Large intestine (tissue), 3 donors: ENCODE results near the gene KRTAP10-5. TPM values are rescaled to one million over a fixed set of nuclear protein-coding genes. Genes with fewer than 3 reads are reported as not detected.
"Not testable (repeated sequence)": the region's sequence is repeated elsewhere in the genome, so short reads cannot be mapped to it uniquely, and the experiment has no call there.

Experiments used
- DNase-seq, 2 donors: peaks; one replicate each; pipeline versions ENCODE4 v3.0.0 to v3.0.0-alpha.2; 2013
- H3K27ac ChIP-seq: one replicate; pipeline ENCODE4 v1.5.1; 2013; ENCODE audit warnings: low read length
- H3K27me3 ChIP-seq: 2 replicates; pipeline ENCODE4 v1.6.1; 2013; ENCODE audit warnings: low read length; ENCODE audit not compliant: control insufficient read depth, insufficient read depth
- H3K36me3 ChIP-seq: 2 replicates; pipeline ENCODE4 v1.6.1; 2013; ENCODE audit warnings: low read length; ENCODE audit not compliant: control insufficient read depth, insufficient read depth
- H3K4me1 ChIP-seq: one replicate; pipeline ENCODE4 v1.6.1; 2013; ENCODE audit warnings: low read length; ENCODE audit not compliant: control insufficient read depth, insufficient read depth
- H3K4me3 ChIP-seq: one replicate; pipeline ENCODE4 v1.5.1; 2013; ENCODE audit warnings: low read length
- H3K9me3 ChIP-seq: one replicate; pipeline ENCODE4 v1.6.1; 2013; ENCODE audit warnings: mild to moderate bottlenecking, low read depth, low read length, moderate library complexity; ENCODE audit not compliant: control insufficient read depth
- WGBS: methylation state at CpG from one replicate; pipeline ENCODE4 v1.1.5; 2013; ENCODE audit warnings: low lambda C conversion rate; ENCODE audit not compliant: insufficient coverage; 5-methylcytosine and 5-hydroxymethylcytosine counted together
- polyA plus RNA-seq: library from polyadenylated mRNA; unstranded; fragments of 120-200 nt; gene quantifications from one replicate; pipeline ENCODE4 v1.2.1, GENCODE V29; 2013

KRTAP10-5 gene
- polyA plus RNA-seq, 1 donor: not detected

DNA sequence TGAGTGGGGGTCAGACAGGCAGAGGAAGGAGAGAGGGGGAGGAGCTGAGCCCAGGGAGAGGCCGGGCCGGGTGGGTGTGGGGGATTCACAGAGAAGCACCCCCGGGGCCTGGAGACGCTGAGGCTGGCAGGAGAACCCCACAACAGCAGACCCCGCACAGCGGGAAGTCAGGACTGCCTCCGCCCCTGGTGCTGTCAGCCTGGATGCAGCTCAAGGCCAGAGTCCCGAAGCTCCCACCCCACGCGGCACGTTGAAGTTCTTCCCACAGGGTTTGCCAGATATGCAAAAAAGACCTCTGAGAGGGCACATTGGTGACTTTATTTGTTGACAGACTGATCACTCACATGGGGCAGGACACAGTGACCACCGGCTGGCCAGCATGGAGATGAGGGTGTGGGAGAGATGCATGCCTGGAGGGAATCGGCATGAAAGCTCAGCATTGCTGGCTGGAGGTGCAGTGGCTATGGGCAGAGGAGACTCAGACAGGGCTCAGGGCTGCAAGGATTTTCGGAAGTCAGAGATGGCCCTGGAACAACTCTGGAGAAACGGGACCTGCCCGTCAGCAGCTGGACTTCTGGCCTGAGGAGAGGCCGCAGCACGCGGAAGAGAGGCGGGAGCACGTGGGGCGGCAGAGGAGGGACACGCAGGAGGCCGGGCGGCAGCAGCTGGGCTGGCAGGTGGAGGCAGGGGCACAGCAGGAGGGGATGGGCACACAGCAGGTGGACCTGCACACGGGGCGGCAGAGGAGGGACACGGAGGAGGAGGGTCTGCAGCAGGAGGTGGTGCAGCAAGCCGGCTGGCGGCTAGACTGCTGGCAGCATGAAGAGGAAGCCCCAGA is 22.7 kb downstream of the KRTAP10-5 start:
- Histone ChIP-seq H3K27ac (no peak overlapping the region), H3K36me3 (no peaks in the 10 kb centered on the region), H3K4me1 (no peaks in the 10 kb centered on the region), H3K9me3 (no peaks in the 10 kb centered on the region), H3K4me3 (no peak overlapping the region), H3K27me3 (peaks cover 13% of the 10 kb centered on the region)
- DNase-seq: no peak
- no CpG with 5 or more reads among the region's 30 CpGs for WGBS

DNA sequence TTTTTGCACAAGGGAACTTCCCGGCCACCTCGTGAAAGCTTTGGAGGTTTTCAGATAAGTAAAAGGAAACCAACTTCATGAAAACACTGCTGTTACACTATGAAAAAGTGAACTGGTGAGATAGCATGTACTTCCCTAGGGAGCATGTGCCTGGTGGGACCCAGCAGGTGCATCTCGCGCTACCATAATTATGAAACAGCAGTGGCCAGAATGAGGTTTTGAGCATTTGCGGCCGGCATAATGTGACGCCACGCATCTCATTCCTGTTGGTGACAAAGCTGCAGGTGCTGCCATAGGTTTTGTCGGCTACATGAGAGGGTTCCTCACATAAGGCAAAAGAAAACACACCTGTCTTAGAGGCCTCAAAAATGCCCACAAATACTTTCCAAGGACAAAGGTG is 23.5 kb downstream of the KRTAP10-5 start:
- no CpG with 5 or more reads among the region's 9 CpGs for WGBS
- Histone ChIP-seq H3K9me3 (no peaks in the 10 kb centered on the region), H3K27me3 (peaks cover 14% of the 10 kb centered on the region), H3K4me1 (no peaks in the 10 kb centered on the region), H3K36me3 (no peaks in the 10 kb centered on the region), H3K4me3 (no peak overlapping the region), H3K27ac (no peak overlapping the region)
- no peak for DNase-seq

DNA sequence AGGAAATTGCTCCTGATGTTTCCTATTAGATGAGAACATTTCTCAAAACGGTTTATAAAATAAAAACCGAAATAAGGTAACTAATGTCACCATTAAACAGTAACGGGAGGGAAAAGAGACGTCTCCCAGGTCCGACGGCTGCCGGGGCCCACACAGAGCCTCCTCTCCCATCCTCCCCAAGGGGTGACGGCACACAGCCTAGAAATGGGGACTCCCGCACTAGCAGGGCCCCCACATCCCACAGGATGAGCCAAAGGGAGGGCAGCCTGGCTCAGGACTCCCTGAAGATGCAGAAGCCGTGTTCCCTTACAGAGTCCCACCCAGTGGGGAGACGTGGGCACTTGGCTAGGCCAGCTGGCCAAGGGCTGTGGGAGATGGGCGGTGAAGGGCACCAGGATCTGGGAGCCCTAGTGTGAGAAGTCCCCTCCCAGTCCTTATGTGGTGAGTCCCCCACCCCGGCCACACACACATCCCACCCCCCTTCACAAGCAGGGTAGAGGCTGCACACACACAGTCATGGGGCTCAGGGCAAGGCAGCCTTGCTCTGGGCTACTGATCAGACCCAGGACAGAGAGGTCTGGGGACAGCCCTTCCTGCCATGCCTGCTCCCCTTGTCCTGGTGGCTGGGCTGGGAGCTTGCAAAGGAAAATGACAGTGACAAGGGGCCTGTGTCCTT is 25.1 kb downstream of the KRTAP10-5 start:
- WGBS: no CpG with 5 or more reads among the region's 13 CpGs
- no peak for DNase-seq
- Histone ChIP-seq H3K4me1 (no peaks in the 10 kb centered on the region), H3K27ac (no peak overlapping the region), H3K36me3 (no peaks in the 10 kb centered on the region), H3K9me3 (no peaks in the 10 kb centered on the region), H3K27me3 (peaks cover 14% of the 10 kb centered on the region), H3K4me3 (no peak overlapping the region)

DNA sequence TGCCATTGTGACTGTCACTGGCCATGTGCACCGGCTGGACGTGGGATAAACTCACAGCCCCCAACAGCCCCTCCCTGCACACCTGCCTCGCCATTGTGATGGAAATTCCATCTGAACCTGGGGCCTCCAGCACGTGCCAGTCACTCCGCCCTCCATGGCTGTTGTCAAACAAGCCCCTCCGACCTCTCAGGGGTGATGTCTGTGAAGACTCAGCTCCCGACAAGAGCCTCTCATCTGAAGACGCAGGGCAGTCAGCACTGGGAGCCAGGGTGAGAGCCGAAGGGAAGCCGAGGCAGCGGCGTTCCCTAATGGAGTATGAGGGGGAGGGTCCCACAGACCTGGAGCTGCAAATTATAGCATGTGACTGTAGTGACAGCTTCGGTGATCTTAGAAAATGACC is 27.7 kb downstream of the KRTAP10-5 start:
- DNase-seq: no peak
- no CpG with 5 or more reads among the region's 13 CpGs for WGBS
- H3K4me1 ChIP-seq: no peaks in the 10 kb centered on the region
- no peaks in the 10 kb centered on the region for H3K36me3 ChIP-seq
- H3K27ac ChIP-seq: no peak overlapping the region
- H3K4me3 ChIP-seq: no peak overlapping the region
- peaks cover 15% of the 10 kb centered on the region for H3K27me3 ChIP-seq
- no peaks in the 10 kb centered on the region for H3K9me3 ChIP-seq

DNA sequence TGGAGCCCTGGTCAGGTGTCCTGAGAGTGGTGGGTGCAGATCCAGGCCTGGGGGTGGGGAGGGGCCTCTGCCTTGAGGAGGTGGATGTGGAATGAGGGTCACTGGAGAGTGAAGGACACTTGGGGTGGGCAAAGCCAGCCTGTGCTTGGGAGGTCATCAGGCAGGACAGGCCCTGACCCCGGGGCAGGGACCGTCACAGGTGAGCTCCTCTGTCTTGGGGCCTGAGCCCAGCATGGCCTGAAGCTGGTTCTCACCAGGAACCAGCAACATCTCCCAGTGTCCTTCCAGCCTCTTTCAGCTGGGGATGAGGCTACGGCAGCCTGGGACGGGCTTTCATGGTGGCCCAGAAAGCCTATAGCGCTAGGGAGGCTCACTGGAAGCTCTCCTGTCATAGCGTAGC is 28.3 kb downstream of the KRTAP10-5 start:
- Histone ChIP-seq H3K27me3 (peaks cover 10% of the 10 kb centered on the region), H3K4me3 (no peak overlapping the region), H3K4me1 (no peaks in the 10 kb centered on the region), H3K27ac (no peak overlapping the region), H3K9me3 (no peaks in the 10 kb centered on the region), H3K36me3 (no peaks in the 10 kb centered on the region)
- no peak for DNase-seq
- WGBS: no CpG with 5 or more reads among the region's 6 CpGs

DNA sequence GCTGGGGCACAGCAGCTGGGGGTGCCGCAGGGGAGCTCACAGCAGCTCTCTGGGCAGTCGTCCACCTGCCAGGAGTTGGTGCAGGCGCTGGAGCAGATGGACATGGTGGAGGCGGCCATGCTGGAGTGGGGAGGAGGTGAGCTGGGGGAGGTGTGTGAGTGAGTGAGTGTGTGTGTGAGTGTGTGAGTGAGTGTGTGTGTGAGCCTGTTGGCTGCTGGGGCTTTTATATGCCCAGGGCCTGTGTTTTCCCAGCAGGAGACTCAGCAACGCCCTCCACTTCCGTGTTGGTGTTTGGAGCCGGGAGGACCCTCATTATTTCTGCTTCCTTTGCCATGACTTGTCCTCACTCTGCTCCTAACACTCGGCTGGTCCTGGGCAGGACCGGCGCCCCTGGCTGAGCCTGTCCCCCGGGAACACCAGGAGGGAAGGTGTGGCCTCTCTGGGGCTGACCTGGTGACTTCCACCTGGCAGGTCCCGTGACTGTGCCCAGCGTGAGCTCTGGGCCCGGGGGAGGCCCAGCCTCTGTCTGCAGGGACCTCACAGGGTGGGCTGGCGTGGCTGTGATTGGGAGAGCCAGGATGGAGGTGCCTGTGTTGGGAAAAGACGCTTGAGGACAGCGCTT is 29.0 kb downstream of the KRTAP10-5 start, which contains the start of gene KRTAP10-2:
Gene KRTAP10-2 (minus strand): TSS at position 166 of the 622 bp plus-strand sequence. CDS start 47 bp downstream, at position 119.
- Histone ChIP-seq H3K27ac (no peak within 1 kb of the TSS), H3K4me3 (no peak within 1 kb of the TSS), H3K27me3 (peaks cover 10% of the 10 kb centered on the region), H3K9me3 (no peaks in the 10 kb centered on the region), H3K4me1 (no peaks in the 10 kb centered on the region), H3K36me3 (no peaks in the 10 kb centered on the region)
- peak in 1 of 2 donors; percentile 5 for DNase-seq
- 100% methylated on average over 1 of the region's 17 CpGs for WGBS

DNA sequence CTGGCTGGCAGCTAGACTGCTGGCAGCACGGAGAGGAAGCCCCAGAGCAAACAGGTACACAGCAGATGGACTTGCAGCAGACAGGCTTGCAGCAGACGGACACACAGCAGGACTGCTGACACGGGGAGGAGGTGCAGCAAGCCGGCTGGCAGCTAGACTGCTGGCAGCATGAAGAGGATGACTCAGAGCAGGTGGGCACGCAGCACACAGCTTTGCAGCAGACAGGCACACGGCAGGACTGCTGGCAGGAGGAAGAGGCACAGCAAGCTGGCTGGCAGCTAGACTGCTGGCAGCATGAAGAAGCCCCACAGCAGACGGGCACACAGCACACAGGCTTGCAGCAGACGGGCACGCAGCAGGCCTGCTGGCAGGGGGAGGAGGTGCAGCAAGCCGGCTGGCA is 29.6 kb downstream of the KRTAP10-5 start:
- no CpG with 5 or more reads among the region's 10 CpGs for WGBS
- peaks cover 2% of the 10 kb centered on the region for H3K9me3 ChIP-seq
- H3K36me3 ChIP-seq: no peaks in the 10 kb centered on the region
- H3K27ac ChIP-seq: no peak overlapping the region
- DNase-seq: no peak
- H3K4me3 ChIP-seq: no peak overlapping the region
- H3K4me1 ChIP-seq: no peaks in the 10 kb centered on the region
- H3K27me3 ChIP-seq: peaks cover 10% of the 10 kb centered on the region

DNA sequence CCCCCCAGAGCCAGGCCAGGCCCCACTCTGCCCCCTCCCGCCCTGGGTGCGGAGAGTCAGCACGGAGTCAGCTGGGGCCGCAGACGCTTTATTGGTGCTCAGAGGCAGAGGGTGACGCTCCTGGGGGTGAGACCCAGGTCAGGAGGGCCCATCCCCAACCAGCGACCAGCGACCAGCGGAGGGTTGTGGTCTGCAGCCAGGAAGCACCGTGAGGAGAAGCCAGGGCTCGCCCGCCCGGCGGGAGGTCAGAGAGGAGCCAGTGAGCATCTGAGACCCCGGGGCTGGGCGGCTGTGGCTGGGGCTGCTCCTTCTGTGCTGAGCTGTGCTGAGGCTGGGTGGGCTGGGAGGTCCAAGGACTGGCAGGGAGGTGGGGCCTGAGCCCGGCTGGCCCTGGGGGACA is 30.1 kb downstream of the KRTAP10-5 start:
- not testable (repeated sequence) for DNase-seq, H3K4me3 ChIP-seq, H3K9me3 ChIP-seq, H3K36me3 ChIP-seq, H3K4me1 ChIP-seq, H3K27ac ChIP-seq
- no CpG with 5 or more reads among the region's 17 CpGs for WGBS
- peaks cover 10% of the 10 kb centered on the region for H3K27me3 ChIP-seq

DNA sequence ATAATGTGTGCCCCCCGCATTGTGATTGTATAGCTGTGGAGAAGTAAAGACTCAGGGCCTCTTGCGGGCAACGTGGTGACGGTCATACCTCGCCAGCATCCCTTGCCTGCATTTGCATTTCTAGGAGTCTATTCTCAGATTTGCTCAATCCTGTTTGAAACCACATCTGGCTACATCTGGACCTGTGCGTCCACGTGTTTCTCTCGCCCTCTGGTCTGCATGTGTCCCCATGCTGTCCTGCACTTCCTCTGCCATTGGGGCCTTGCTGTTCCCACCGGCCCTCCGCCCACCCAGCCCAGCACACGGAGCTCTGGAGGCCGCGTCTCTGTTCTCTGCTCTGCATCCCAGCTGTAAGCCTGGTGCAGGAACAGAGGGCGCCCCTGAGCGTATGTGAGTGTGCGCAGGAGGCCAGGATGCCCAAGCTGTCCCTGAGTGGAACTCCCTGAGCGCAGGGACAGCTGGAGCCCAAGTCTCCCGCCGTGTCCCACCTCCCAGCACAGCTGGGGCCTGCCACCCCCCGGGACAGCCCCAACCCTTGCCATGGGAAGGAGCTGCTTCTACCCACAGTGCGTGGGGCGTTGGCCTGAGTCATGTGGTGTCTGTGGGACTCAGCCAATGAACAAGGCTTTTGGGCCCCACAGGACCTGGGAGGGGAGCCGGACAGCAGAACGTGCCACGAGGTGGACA is 30.7 kb downstream of the KRTAP10-5 start:
- no peak for DNase-seq
- peaks cover 10% of the 10 kb centered on the region for H3K27me3 ChIP-seq
- peaks cover 2% of the 10 kb centered on the region for H3K9me3 ChIP-seq
- no peaks in the 10 kb centered on the region for H3K36me3 ChIP-seq
- H3K4me3 ChIP-seq: no peak overlapping the region
- WGBS: 100% methylated on average over 1 of the region's 25 CpGs
- no peaks in the 10 kb centered on the region for H3K4me1 ChIP-seq
- no peak overlapping the region for H3K27ac ChIP-seq

DNA sequence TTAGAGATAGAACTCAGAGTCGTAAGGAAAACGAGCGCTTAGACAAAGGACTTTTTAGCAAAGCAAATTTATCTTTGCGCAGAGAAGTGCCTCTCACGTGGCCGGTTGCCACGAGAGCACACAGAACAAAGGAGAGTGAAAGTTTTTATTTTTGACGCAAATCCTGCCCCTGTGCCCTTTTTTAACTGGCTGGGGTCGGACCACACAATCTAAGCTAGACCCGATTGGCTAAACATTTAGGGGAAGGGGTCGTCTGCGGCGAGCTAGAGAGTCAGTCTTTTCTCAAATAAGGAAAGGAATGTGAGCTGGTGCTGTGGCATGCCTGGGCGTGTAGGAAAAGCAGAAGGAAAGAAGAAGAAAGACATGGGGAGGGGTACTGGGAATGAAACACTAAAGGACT is 31.5 kb downstream of the KRTAP10-5 start:
- Histone ChIP-seq H3K4me3 (no peak overlapping the region), H3K27ac (no peak overlapping the region), H3K4me1 (no peaks in the 10 kb centered on the region), H3K36me3 (no peaks in the 10 kb centered on the region), H3K9me3 (peaks cover 2% of the 10 kb centered on the region), H3K27me3 (peaks cover 6% of the 10 kb centered on the region)
- 20% methylated on average over 1 of the region's 14 CpGs for WGBS
- peak in 1 of 2 donors; percentile 3 for DNase-seq
